Loucy (cell line): Measurements from ENCODE around the gene C14orf119.

Source experiments
- H2AFZ ChIP-seq: fragments of 200-600 bp; sonication (generic); 2 replicates; pipeline ENCODE4 v1.6.0; 2016; ENCODE audit warnings: antibody characterized with exemption, mild to moderate bottlenecking, low read length, moderate library complexity
- H3F3A ChIP-seq: fragments of 200-600 bp; 2 replicates; pipeline ENCODE4 v1.6.0; 2016; ENCODE audit warnings: antibody characterized with exemption, low read depth, mild to moderate bottlenecking
- H3K27me3 ChIP-seq: fragments of 200-600 bp; sonication (generic); 2 replicates; pipeline ENCODE4 v1.6.1; 2014; ENCODE audit warnings: low read length, mild to moderate bottlenecking; ENCODE audit not compliant: insufficient read depth, poor library complexity, severe bottlenecking
- H3K36me3 ChIP-seq: fragments of 200-600 bp; sonication (generic); 2 replicates; pipeline ENCODE4 v1.6.1; 2016; ENCODE audit warnings: low read length; ENCODE audit not compliant: insufficient read depth
- H3K4me1 ChIP-seq: fragments of 200-600 bp; sonication (generic); 2 replicates; pipeline ENCODE4 v1.5.1; 2014; ENCODE audit warnings: low read length, mild to moderate bottlenecking; ENCODE audit not compliant: insufficient read depth, poor library complexity, severe bottlenecking
- H3K4me2 ChIP-seq: fragments of 200-600 bp; sonication (generic); 2 replicates; pipeline ENCODE4 v1.6.0; 2014; ENCODE audit warnings: antibody characterized with exemption, low read length, low read depth, mild to moderate bottlenecking; ENCODE audit not compliant: poor library complexity, severe bottlenecking
- H3K4me3 ChIP-seq: fragments of 200-600 bp; sonication (generic); 2 replicates; pipeline ENCODE4 v1.5.1; 2014; ENCODE audit warnings: low read length, mild to moderate bottlenecking, mixed read lengths; ENCODE audit not compliant: poor library complexity, severe bottlenecking
- H3K79me2 ChIP-seq: fragments of 200-600 bp; sonication (generic); 2 replicates; pipeline ENCODE4 v1.6.1; 2014; ENCODE audit warnings: low read length; ENCODE audit not compliant: insufficient read depth
- H3K9ac ChIP-seq: fragments of 200-600 bp; sonication (generic); 2 replicates; pipeline ENCODE4 v1.6.0; 2014; ENCODE audit warnings: mild to moderate bottlenecking, low read depth, low read length, moderate library complexity; ENCODE audit not compliant: poor library complexity, severe bottlenecking
- H3K9me2 ChIP-seq: fragments of 200-600 bp; sonication (generic); replicated peaks from 2 replicates; pipeline ENCODE4 v1.6.1; 2016; ENCODE audit warnings: low read depth, low read length, mixed read lengths
- H3K9me3 ChIP-seq: fragments of 200-600 bp; sonication (generic); 2 replicates; pipeline ENCODE4 v1.6.1; 2014; ENCODE audit warnings: mild to moderate bottlenecking, antibody characterized with exemption, low read length, low read depth; ENCODE audit not compliant: insufficient read depth
- H4K20me1 ChIP-seq: fragments of 200-600 bp; sonication (generic); 2 replicates; pipeline ENCODE4 v1.6.0; 2014; ENCODE audit warnings: antibody characterized with exemption, low read length, mild to moderate bottlenecking; ENCODE audit not compliant: insufficient read depth, poor library complexity, severe bottlenecking
- EZH2phosphoT487 ChIP-seq: fragments of 200-600 bp; IDR thresholded peaks from 2 replicates; pipeline ENCODE4 v1.6.1; 2018; ENCODE audit warnings: antibody characterized with exemption, mild to moderate bottlenecking, moderate library complexity, borderline replicate concordance
- TF ChIP-seq, protein P1 (sequence below): fragments of 200-600 bp; sonication (generic); conservative IDR thresholded peaks from 2 replicates; pipeline ENCODE4 v1.5.1; 2014; ENCODE audit warnings: mild to moderate bottlenecking, antibody characterized with exemption, low read length

The C14orf119 gene

DNA sequence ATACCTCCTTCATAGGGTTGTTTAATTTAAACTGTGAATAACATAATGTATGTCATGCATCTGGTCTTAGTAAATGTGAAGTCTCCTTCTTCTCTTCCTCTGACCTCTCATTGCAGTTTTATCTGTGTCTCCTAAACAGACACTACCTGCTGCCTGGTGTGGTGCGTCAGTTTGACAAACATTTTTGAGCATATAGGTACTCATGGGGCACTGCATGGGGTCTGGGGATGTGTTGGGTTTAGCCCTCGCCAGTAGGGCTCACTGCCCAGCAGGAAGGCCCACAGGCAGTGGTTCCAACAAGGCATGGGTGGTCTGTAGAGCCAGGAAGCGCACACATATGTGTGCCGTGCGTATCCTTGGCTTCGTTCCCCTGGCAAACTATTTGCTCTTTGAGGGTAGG is 26.8 kb downstream of the C14orf119 start:
- no peak overlapping the region for H3K4me3 ChIP-seq
- no peak overlapping the region for H2AFZ ChIP-seq
- H3K36me3 ChIP-seq, result no peaks in the 10 kb centered on the region
- no peaks in the 10 kb centered on the region for H3K79me2 ChIP-seq
- H3K9ac ChIP-seq, result no peak overlapping the region
- H3K9me3 ChIP-seq, result no peaks in the 10 kb centered on the region
- TF ChIP-seq, protein P1, sequence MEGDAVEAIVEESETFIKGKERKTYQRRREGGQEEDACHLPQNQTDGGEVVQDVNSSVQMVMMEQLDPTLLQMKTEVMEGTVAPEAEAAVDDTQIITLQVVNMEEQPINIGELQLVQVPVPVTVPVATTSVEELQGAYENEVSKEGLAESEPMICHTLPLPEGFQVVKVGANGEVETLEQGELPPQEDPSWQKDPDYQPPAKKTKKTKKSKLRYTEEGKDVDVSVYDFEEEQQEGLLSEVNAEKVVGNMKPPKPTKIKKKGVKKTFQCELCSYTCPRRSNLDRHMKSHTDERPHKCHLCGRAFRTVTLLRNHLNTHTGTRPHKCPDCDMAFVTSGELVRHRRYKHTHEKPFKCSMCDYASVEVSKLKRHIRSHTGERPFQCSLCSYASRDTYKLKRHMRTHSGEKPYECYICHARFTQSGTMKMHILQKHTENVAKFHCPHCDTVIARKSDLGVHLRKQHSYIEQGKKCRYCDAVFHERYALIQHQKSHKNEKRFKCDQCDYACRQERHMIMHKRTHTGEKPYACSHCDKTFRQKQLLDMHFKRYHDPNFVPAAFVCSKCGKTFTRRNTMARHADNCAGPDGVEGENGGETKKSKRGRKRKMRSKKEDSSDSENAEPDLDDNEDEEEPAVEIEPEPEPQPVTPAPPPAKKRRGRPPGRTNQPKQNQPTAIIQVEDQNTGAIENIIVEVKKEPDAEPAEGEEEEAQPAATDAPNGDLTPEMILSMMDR, result no peak
- TF ChIP-seq EZH2phosphoT487, result no peak
- H3K4me1 ChIP-seq, result peaks cover 24% of the 10 kb centered on the region
- H4K20me1 ChIP-seq, result no peaks in the 10 kb centered on the region
- H3K27me3 ChIP-seq, result no peaks in the 10 kb centered on the region
- H3F3A ChIP-seq, result 0 out of 2 replicates have a peak, but pooled peaks cover 3% of the 10 kb centered on the region
- H3K4me2 ChIP-seq, result no peak overlapping the region
- H3K9me2 ChIP-seq, result no peaks in the 10 kb centered on the region

GRCh38 chr14:23123419-23123818 is 28.1 kb downstream of the C14orf119 start:
- TF ChIP-seq, protein P1, result no peak
- TF ChIP-seq EZH2phosphoT487, result no peak
- peaks cover 23% of the 10 kb centered on the region for H3K4me1 ChIP-seq
- H3K36me3 ChIP-seq, result no peaks in the 10 kb centered on the region
- no peaks in the 10 kb centered on the region for H3K9me2 ChIP-seq
- H3K27me3 ChIP-seq, result no peaks in the 10 kb centered on the region
- no peak overlapping the region for H3K4me2 ChIP-seq
- H4K20me1 ChIP-seq, result no peaks in the 10 kb centered on the region
- no peaks in the 10 kb centered on the region for H3K9me3 ChIP-seq
- H3F3A ChIP-seq, result 0 out of 2 replicates have a peak, but pooled peaks cover 3% of the 10 kb centered on the region
- no peaks in the 10 kb centered on the region for H3K79me2 ChIP-seq
- no peak overlapping the region for H2AFZ ChIP-seq
- H3K4me3 ChIP-seq, result no peak overlapping the region
- H3K9ac ChIP-seq, result no peak overlapping the region

GRCh38 chr14:23124337-23124954 is 29.1 kb downstream of the C14orf119 start:
- 0 out of 2 replicates have a peak, but pooled peaks cover 3% of the 10 kb centered on the region for H3F3A ChIP-seq
- no peaks in the 10 kb centered on the region for H3K27me3 ChIP-seq
- no peak for TF ChIP-seq EZH2phosphoT487
- TF ChIP-seq, protein P1, result no peak
- H3K4me2 ChIP-seq, result no peak overlapping the region
- no peak overlapping the region for H3K9ac ChIP-seq
- H3K4me3 ChIP-seq, result no peak overlapping the region
- no peaks in the 10 kb centered on the region for H3K79me2 ChIP-seq
- H4K20me1 ChIP-seq, result no peaks in the 10 kb centered on the region
- no peaks in the 10 kb centered on the region for H3K9me3 ChIP-seq
- H3K36me3 ChIP-seq, result no peaks in the 10 kb centered on the region
- H3K4me1 ChIP-seq, result peaks cover 13% of the 10 kb centered on the region
- H2AFZ ChIP-seq, result no peak overlapping the region
- H3K9me2 ChIP-seq, result no peaks in the 10 kb centered on the region
